Fibroblast of peridontal ligament (primary cell): ENCODE results near the gene CCR6.

Source experiments
- DNase-seq: peaks from one replicate; pipeline ENCODE4 v3.0.0-alpha.2; 2010; ENCODE audit errors: extremely low read depth

Gene CCR6

GRCh38 chr6:167098825-167099225, 24.1 kb upstream of the CCR6 start:
- no peak for DNase-seq

GRCh38 chr6:167099707-167100106, 23.2 kb upstream of the CCR6 start:
- no peak for DNase-seq

- DNase-seq = no peak
These were observed 22.6 kb upstream of the CCR6 start for GRCh38 chr6:167100241-167100674.

- no peak for DNase-seq
These were observed 20.6 kb upstream of the CCR6 start for GRCh38 chr6:167102318-167102717.

- DNase-seq = no peak
These were observed 19.6 kb upstream of the CCR6 start for GRCh38 chr6:167103041-167103891.

GRCh38 chr6:167104388-167104787, 18.5 kb upstream of the CCR6 start:
- no peak for DNase-seq

GRCh38 chr6:167105060-167105459, 17.8 kb upstream of the CCR6 start:
- no peak for DNase-seq

- DNase-seq = no peak
These were observed 16.5 kb upstream of the CCR6 start for GRCh38 chr6:167106406-167106805.

GRCh38 chr6:167107787-167108186, 15.1 kb upstream of the CCR6 start:
- DNase-seq = no peak

GRCh38 chr6:167108278-167108677, 14.6 kb upstream of the CCR6 start:
- no peak for DNase-seq

GRCh38 chr6:167109651-167110050, 13.2 kb upstream of the CCR6 start:
- DNase-seq = no peak

GRCh38 chr6:167111597-167111996, 11.3 kb upstream of the CCR6 start:
- no peak for DNase-seq

GRCh38 chr6:167112421-167112820, 10.5 kb upstream of the CCR6 start:
- DNase-seq = no peak

GRCh38 chr6:167113047-167113754, 9.7 kb upstream of the CCR6 start:
- no peak for DNase-seq

GRCh38 chr6:167113935-167114910, 8.7 kb upstream of the CCR6 start:
- DNase-seq = no peak

- no peak for DNase-seq
These were observed 7.8 kb upstream of the CCR6 start for GRCh38 chr6:167115054-167115453.

- DNase-seq = no peak
These were observed 6.6 kb upstream of the CCR6 start for GRCh38 chr6:167116109-167116837.

- DNase-seq = no peak
These were observed 6.1 kb upstream of the CCR6 start for GRCh38 chr6:167116838-167117228.

- no peak for DNase-seq
These were observed 4.9 kb upstream of the CCR6 start for GRCh38 chr6:167118006-167118405.

- no peak for DNase-seq
These were observed 4.1 kb upstream of the CCR6 start for GRCh38 chr6:167118839-167119238.
